A549 treated with DMSO at 1 μM for 4 hours (cell line): ENCODE measurements around the gene EMC7. TPM values are rescaled to one million over a fixed set of nuclear protein-coding genes. Genes with fewer than 3 reads are reported as not detected.

Experiments used
- total RNA-seq: library from RNA; stranded (reverse); fragments of 200-300 nt; extraction: Qiagen RNA extraction; gene quantifications from 5 replicates; pipeline ENCODE4 v1.2.3, GENCODE V29; 2022; ENCODE audit warnings: low read depth

The EMC7 gene
- total RNA-seq, result 139 to 154 TPM (median 148 TPM) in 5 replicates

DNA sequence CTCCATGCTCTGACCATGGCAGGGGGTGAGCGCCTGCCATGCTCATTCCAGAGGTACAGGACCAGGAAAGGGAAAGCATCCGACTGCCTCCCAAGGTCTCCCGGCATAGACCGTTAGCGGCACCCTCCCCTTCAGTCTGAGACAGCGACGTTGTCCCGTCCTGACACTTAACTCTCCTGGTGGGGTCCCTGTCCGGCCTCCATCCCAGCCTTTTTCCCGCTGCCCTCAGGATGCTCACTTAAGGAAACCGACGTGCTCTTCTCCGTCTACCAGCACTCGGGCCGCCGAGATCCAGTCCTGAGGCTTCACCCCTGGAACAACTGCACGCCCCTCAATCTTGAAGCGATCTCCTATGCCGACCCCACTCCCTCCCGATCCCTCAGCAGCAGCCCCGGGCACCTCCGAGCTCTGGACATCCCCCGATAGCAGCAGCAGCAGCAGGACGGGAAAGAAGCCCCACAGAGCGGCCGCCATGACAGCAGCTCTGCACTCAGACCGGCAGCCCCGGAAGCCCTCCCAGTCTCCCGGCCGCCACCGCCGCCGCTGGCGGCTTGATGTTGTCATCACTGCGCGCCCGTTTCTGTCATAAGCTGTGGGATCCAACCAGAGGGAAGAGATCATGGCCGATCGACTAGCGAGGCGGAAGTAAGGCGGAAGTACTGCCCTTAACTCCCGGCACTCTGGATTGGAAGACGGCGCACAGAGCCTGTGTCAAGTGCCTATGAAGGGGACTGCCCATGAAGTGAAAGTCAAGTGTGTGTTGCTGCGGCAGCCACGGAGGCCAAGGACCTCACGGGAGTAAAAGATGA is at the start of gene EMC7, which contains the start of gene PGBD4:
Gene EMC7 (minus strand): TSS at position 497 of the 809 bp plus-strand sequence. CDS start 23 bp downstream, at position 474.
Gene PGBD4 (plus strand): TSS at position 718 of the 809 bp plus-strand sequence. CDS start 449 bp downstream, outside the sequence.

DNA sequence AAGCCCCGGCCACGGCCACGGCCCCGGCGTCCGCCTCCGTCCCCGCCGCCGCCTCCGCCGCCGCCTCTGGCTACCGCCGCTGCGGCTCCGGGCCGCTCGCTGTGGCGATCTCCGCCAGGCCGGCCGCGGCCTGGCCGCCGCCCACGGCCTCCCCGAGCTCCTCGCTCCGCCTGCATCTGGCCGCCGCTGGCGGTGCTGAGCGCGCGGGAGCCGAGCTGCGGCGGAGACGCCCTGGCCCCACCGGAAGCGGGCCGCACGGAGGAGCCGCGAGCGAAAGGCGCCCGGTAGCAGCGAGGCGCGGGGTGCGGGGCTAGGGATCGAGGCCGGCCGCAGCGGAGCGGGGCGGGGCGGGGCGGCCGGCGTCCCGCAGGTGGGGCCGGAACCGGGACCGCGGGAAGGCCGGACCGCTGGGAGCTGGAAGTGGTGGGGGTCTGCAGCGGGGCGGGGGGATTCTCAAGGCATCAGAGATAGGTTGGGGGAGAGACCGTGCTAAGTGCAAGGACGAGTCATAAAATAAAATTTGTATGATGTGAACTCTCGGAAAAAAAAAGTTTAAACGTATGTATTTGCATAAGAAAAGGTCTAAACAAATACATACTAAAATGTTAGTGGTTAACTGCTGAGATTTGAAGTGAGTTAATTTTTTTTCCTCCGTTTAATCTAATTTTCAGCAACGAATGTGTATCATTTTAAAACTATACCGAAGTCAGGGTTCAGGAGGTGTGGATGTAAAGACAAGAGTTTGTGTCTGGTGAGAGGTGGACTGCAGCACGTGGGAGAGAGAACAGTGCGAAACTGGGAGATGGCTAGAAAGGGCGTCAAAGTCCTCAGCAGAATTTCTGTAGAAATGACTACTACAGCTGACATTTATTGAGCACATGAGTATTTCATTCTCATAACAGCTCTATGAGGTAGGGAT is 62.5 kb downstream of the EMC7 start, which contains the start of gene AVEN:
Gene AVEN (minus strand): TSS at position 334 of the 919 bp plus-strand sequence. CDS start 158 bp downstream, at position 176.

Other genes with a start within 250 kb of the EMC7 start
- 0.05 TPM in 1 of 5 replicates, not detected in the others for gene CHRM5, start 133.4 kb downstream of the EMC7 start, total RNA-seq
- gene AVEN, start 62.7 kb downstream of the EMC7 start, total RNA-seq, result 18.5 to 25.7 TPM (median 23.0 TPM) in 5 replicates
- gene PGBD4, start 221 bp upstream of the EMC7 start, total RNA-seq, result 1.4 to 1.8 TPM (median 1.6 TPM) in 5 replicates
- 30.5 to 41.9 TPM (median 33.8 TPM) in 5 replicates for gene KATNBL1, start 108.2 kb upstream of the EMC7 start, total RNA-seq
- gene EMC4, start 123.2 kb upstream of the EMC7 start, total RNA-seq, result 193 to 224 TPM (median 204 TPM) in 5 replicates
- gene SLC12A6, start 235.9 kb upstream of the EMC7 start, total RNA-seq, result 5.8 to 9.7 TPM (median 8.1 TPM) in 5 replicates
- gene NOP10, start 241.3 kb upstream of the EMC7 start, total RNA-seq, result 543 to 591 TPM (median 551 TPM) in 5 replicates
- gene NUTM1, start 241.5 kb upstream of the EMC7 start, total RNA-seq, result not detected in 5 replicates